ENCODE data around the gene IGLL5.

IGLL5 gene

GRCh38 chr22:22931557-22932270, 44.1 kb downstream of the IGLL5 start:
- Histone ChIP-seq H3K36me3 (ENCODE audit: control insufficient read depth in 2 of 2, insufficient read depth in 1 of 2, low read length in 2 of 2) (no peaks in the 10 kb centered on the region), H3K4me1 (ENCODE audit: control insufficient read depth, insufficient read depth, low read length) (no peaks in the 10 kb centered on the region), H3K4me3 (ENCODE audit: low read depth, low read length) (no peak overlapping the region), H3K9me3 (ENCODE audit: control insufficient read depth, insufficient read depth, low read depth, low read length) (no peaks in the 10 kb centered on the region), H3K27ac (ENCODE audit: extremely low read depth, low read depth, low read length) (no peak overlapping the region)
- CTCF ChIA-PET = interaction anchor here (0.5 to 5.1 kb wide), 5 partner anchors 11 to 736 kb away, joined by 3 to 28 read pairs (median 4); no protein-coding TSS in a partner anchor
- TF ChIP-seq ZNF529 (tag by site-specific recombination; IDR thresholded peaks at IDR 0.05; ENCODE audit: insufficient replicate concordance) (no peak), ZIC2 (tag by site-specific recombination; IDR thresholded peaks at IDR 0.05) (0 out of 2 replicates have a peak, but pooled peaks have one; percentile 11)
- TF ChIP-seq, protein P1, sequence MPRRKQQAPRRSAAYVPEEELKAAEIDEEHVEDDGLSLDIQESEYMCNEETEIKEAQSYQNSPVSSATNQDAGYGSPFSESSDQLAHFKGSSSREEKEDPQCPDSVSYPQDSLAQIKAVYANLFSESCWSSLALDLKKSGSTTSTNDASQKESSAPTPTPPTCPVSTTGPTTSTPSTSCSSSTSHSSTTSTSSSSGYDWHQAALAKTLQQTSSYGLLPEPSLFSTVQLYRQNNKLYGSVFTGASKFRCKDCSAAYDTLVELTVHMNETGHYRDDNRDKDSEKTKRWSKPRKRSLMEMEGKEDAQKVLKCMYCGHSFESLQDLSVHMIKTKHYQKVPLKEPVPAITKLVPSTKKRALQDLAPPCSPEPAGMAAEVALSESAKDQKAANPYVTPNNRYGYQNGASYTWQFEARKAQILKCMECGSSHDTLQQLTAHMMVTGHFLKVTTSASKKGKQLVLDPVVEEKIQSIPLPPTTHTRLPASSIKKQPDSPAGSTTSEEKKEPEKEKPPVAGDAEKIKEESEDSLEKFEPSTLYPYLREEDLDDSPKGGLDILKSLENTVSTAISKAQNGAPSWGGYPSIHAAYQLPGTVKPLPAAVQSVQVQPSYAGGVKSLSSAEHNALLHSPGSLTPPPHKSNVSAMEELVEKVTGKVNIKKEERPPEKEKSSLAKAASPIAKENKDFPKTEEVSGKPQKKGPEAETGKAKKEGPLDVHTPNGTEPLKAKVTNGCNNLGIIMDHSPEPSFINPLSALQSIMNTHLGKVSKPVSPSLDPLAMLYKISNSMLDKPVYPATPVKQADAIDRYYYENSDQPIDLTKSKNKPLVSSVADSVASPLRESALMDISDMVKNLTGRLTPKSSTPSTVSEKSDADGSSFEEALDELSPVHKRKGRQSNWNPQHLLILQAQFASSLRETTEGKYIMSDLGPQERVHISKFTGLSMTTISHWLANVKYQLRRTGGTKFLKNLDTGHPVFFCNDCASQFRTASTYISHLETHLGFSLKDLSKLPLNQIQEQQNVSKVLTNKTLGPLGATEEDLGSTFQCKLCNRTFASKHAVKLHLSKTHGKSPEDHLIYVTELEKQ (tag by site-specific recombination; IDR thresholded peaks at IDR 0.05; ENCODE audit: borderline replicate concordance) = no peak
- POLR2A ChIA-PET = no interaction called here

DNA sequence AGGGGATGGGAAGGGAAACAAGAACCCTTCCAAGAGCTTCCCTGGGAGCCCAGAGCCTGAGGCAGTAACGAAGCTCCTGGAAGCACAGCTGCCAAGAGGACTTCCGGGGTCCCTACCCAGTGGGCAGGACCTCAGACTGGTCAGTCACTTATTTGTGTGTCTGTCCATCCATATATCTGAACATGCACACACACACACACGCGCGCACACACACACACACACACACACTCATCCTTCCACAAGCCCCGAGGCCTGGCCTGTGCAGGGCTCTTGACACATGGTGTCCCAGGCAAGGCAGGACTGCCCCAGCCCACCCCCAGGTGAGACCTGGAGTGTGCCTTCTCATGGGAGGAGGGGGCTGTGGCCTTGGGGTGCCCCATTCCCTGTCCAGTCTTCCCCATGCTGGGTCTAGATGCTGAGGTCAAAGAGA, 44.9 kb downstream of the IGLL5 start:
- POLR2A ChIA-PET = no interaction called here
- H3K4me3 ChIP-seq (ENCODE audit: low read depth, low read length) = no peak overlapping the region
- CTCF ChIA-PET = interaction anchor here (0.5 to 5.1 kb wide), 6 partner anchors 11 to 737 kb away, joined by 3 to 28 read pairs (median 4); no protein-coding TSS in a partner anchor
- TF ChIP-seq ZSCAN4 (tag by site-specific recombination; IDR thresholded peaks at IDR 0.05) (peak; percentile 49; the same call in 1 of the 2 replicates), ZNF658 (tag by site-specific recombination; IDR thresholded peaks at IDR 0.05) (no peak)
- H3K9me3 ChIP-seq (ENCODE audit: control insufficient read depth, insufficient read depth, low read depth, low read length) = no peaks in the 10 kb centered on the region
- no peak overlapping the region for H3K27ac ChIP-seq (ENCODE audit: extremely low read depth, low read depth, low read length)
- H3K36me3 ChIP-seq (ENCODE audit: control insufficient read depth in 2 of 2, insufficient read depth in 1 of 2, low read length in 2 of 2) = no peaks in the 10 kb centered on the region
- no peaks in the 10 kb centered on the region for H3K4me1 ChIP-seq (ENCODE audit: control insufficient read depth, insufficient read depth, low read length)

- CTCF ChIA-PET = interaction anchor here (0.6 to 3.0 kb wide), 4 partner anchors 9 to 643 kb away, joined by 3 to 12 read pairs (median 6); no protein-coding TSS in a partner anchor
- no peaks in the 10 kb centered on the region for H3K36me3 ChIP-seq (ENCODE audit: control insufficient read depth in 2 of 2, insufficient read depth in 1 of 2, low read length in 2 of 2)
- H3K27ac ChIP-seq (ENCODE audit: extremely low read depth, low read depth, low read length) = no peak overlapping the region
- no peaks in the 10 kb centered on the region for H3K9me3 ChIP-seq (ENCODE audit: control insufficient read depth, insufficient read depth, low read depth, low read length)
- TF ChIP-seq ZNF169 (tag by site-specific recombination; IDR thresholded peaks at IDR 0.05) = no peak
- TF ChIP-seq, protein P2, sequence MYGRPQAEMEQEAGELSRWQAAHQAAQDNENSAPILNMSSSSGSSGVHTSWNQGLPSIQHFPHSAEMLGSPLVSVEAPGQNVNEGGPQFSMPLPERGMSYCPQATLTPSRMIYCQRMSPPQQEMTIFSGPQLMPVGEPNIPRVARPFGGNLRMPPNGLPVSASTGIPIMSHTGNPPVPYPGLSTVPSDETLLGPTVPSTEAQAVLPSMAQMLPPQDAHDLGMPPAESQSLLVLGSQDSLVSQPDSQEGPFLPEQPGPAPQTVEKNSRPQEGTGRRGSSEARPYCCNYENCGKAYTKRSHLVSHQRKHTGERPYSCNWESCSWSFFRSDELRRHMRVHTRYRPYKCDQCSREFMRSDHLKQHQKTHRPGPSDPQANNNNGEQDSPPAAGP (tag by site-specific recombination; IDR thresholded peaks at IDR 0.05) = no peak
- TF ChIP-seq ZBTB49 (tag by site-specific recombination; IDR thresholded peaks at IDR 0.05; ENCODE audit: low read depth) = no peak
- TF ChIP-seq ZNF473 (tag by site-specific recombination; IDR thresholded peaks at IDR 0.05) = no peak
- TF ChIP-seq ZNF223 (tag by site-specific recombination; IDR thresholded peaks at IDR 0.05) = no peak
- TF ChIP-seq ZBTB1 (tag by site-specific recombination; IDR thresholded peaks at IDR 0.05) = no peak
- TF ChIP-seq ZNF335 (tag by site-specific recombination; conservative IDR thresholded peaks at IDR 0.05) = no peak
- no peak for TF ChIP-seq ZNF157 (tag by site-specific recombination; IDR thresholded peaks at IDR 0.05)
- no peak for TF ChIP-seq MYNN (tag by site-specific recombination; IDR thresholded peaks at IDR 0.05; ENCODE audit: borderline replicate concordance)
- TF ChIP-seq KLF9 (tag by site-specific recombination; IDR thresholded peaks at IDR 0.05; ENCODE audit: low read depth) = no peak
- TF ChIP-seq ZFP3 (tag by site-specific recombination; IDR thresholded peaks at IDR 0.05; ENCODE audit: low read depth) = no peak
- TF ChIP-seq SP3 (tag by site-specific recombination; IDR thresholded peaks at IDR 0.05) = no peak
- no peak for TF ChIP-seq ZNF701 (tag by site-specific recombination; IDR thresholded peaks at IDR 0.05)
- no peak for TF ChIP-seq EGR2 (tag by site-specific recombination; IDR thresholded peaks at IDR 0.05; ENCODE audit: low read depth)
- POLR2A ChIA-PET = no interaction called here
- no peak overlapping the region for H3K4me3 ChIP-seq (ENCODE audit: low read depth, low read length)
- H3K4me1 ChIP-seq (ENCODE audit: control insufficient read depth, insufficient read depth, low read length) = no peaks in the 10 kb centered on the region
Measured at GRCh38 chr22:22933100-22933806, 45.6 kb downstream of the IGLL5 start.
